ENCODE results near the gene NCEH1. TPM values are rescaled to one million over a fixed set of nuclear protein-coding genes. Genes with fewer than 3 reads are reported as not detected.

The NCEH1 gene
- total and polyA plus RNA-seq, 10 of the 15 experiments (the other 5 are each of a cell fraction or from before 2014, with no cell fraction given) = 1.8 to 8.1 (median 4.5) TPM

DNA sequence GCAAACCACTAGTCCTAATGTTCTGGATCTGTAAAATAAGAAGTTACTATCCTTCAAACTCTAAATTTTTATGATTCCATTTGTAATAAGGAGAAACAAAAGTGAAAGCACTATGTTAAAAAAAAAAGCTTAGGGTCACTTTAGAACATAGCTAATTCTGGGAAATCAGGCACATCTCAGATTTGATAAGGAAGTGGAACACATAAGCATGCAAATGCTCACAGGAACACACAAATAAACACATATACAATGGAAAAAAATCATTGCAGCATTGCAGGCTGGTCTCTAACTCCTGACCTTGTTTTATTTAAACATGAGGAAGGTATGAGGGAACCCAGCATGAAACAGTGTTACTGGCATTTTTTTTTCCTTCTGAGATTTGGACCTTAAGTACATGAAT is 124.4 kb downstream of the NCEH1 start:
- H3K4me2 ChIP-seq (ENCODE audit: control insufficient read depth, insufficient read depth) = peak overlapping the region; percentile 36; the same call in 1 of the 2 replicates

More for the DNA sequence above, 124.4 kb downstream of the NCEH1 start:
- in situ Hi-C loops (cut with MboI) (no loop called here), intact Hi-C loops (cut with micrococcal nuclease; ENCODE audit: unreplicated experiment) (no loop called here)
- H2AFZ ChIP-seq (ENCODE audit: control insufficient read depth, low read depth, low read length) = no peak overlapping the region
- H4K20me1 ChIP-seq (ENCODE audit: control insufficient read depth, insufficient read depth) = no peaks in the 10 kb centered on the region
- ChIA-PET CTCF (interaction anchor here (0.6 to 1.8 kb wide), 7 partner anchors 9 to 986 kb away, joined by 3 to 11 read pairs (median 3); no protein-coding TSS in a partner anchor), POLR2A (interaction anchor here (0.6 to 0.7 kb wide), 2 partner anchors 75 to 81 kb away, joined by 4 to 6 read pairs; no protein-coding TSS in a partner anchor), RAD21 (ENCODE audit: unreplicated experiment) (interaction anchor here (1.0 to 1.2 kb wide), 2 partner anchors 9 to 58 kb away, joined by 3 to 5 read pairs; no protein-coding TSS in a partner anchor), SMC1A (ENCODE audit: uncharacterized antibody, unreplicated experiment) (interaction anchor here (0.8 to 1.8 kb wide), 3 partner anchors 9 to 69 kb away, joined by 3 to 14 read pairs (median 3); no protein-coding TSS in a partner anchor)
- no peak overlapping the region for H3K4me3 ChIP-seq
- DNase-seq (ENCODE audit: low read depth, low spot score) (no peak), FAIRE-seq (no peak), ATAC-seq (no peak; the same call in 2 of the 3 replicates)
- no peaks in the 10 kb centered on the region for H3K36me3 ChIP-seq (ENCODE audit: control insufficient read depth in 2 of 2, insufficient read depth in 2 of 2, low read length in 1 of 2)
- no peak overlapping the region for H3K9ac ChIP-seq (ENCODE audit: control insufficient read depth, insufficient read depth, low read length)
- H3K79me2 ChIP-seq (ENCODE audit: control insufficient read depth, insufficient read depth, low read length) = no peaks in the 10 kb centered on the region
- H3K27ac ChIP-seq (ENCODE audit: control insufficient read depth, insufficient read depth) = no peak overlapping the region
- TF ChIP-seq NR2C2 (IDR thresholded peaks at IDR 0.05; ENCODE audit: borderline replicate concordance, control insufficient read depth, insufficient read length, low read depth) (no peak), SKIL (IDR thresholded peaks at IDR 0.05; ENCODE audit: low read depth, poor library complexity, severe bottlenecking) (no peak), ZNF217 (IDR thresholded peaks at IDR 0.05) (no peak), SREBF2 (IDR thresholded peaks at IDR 0.05; ENCODE audit: low read length) (no peak), SIX5 (IDR thresholded peaks at IDR 0.05; ENCODE audit: low read depth, low read length, severe bottlenecking) (no peak), MEF2B (IDR thresholded peaks at IDR 0.05; ENCODE audit: partially characterized antibody, poor library complexity, severe bottlenecking) (no peak), BMI1 (IDR thresholded peaks at IDR 0.05; ENCODE audit: borderline replicate concordance) (no peak), CREB1 (IDR thresholded peaks at IDR 0.05; ENCODE audit: low read depth) (no peak), KDM1A (IDR thresholded peaks at IDR 0.05; ENCODE audit: borderline replicate concordance) (no peak), PKNOX1 (IDR thresholded peaks at IDR 0.05) (no peak), RCOR1 (conservative IDR thresholded peaks at IDR 0.05; ENCODE audit: low read depth, low read length) (no peak), ZBTB4 (CRISPR knock-in tag; IDR thresholded peaks at IDR 0.05) (no peak)
- TF ChIP-seq, protein P1, sequence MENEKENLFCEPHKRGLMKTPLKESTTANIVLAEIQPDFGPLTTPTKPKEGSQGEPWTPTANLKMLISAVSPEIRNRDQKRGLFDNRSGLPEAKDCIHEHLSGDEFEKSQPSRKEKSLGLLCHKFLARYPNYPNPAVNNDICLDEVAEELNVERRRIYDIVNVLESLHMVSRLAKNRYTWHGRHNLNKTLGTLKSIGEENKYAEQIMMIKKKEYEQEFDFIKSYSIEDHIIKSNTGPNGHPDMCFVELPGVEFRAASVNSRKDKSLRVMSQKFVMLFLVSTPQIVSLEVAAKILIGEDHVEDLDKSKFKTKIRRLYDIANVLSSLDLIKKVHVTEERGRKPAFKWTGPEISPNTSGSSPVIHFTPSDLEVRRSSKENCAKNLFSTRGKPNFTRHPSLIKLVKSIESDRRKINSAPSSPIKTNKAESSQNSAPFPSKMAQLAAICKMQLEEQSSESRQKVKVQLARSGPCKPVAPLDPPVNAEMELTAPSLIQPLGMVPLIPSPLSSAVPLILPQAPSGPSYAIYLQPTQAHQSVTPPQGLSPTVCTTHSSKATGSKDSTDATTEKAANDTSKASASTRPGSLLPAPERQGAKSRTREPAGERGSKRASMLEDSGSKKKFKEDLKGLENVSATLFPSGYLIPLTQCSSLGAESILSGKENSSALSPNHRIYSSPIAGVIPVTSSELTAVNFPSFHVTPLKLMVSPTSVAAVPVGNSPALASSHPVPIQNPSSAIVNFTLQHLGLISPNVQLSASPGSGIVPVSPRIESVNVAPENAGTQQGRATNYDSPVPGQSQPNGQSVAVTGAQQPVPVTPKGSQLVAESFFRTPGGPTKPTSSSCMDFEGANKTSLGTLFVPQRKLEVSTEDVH (IDR thresholded peaks at IDR 0.05; ENCODE audit: low read depth, partially characterized antibody) = no peak
- no peaks in the 10 kb centered on the region for H3K27me3 ChIP-seq (replicated peaks in 1 of 2; ENCODE audit: control insufficient read depth in 2 of 2, insufficient read depth in 2 of 2, low read length in 1 of 2)
- BruUV-seq (replicated peaks) = no TSS peak
- H3K9me3 ChIP-seq (replicated peaks; ENCODE audit: control insufficient read depth, insufficient read depth, low read length) = peaks cover 14% of the 10 kb centered on the region
- peaks cover 8% of the 10 kb centered on the region for H3K4me1 ChIP-seq (ENCODE audit: control insufficient read depth, insufficient read depth, low read length)
